DOHH2 (cell line): ENCODE results near the gene GSG1L.

Source experiments
- CTCF ChIP-seq: fragments of 200-600 bp; sonication (generic); IDR thresholded peaks from one replicate; pipeline ENCODE4 v1.5.1; 2014; ENCODE audit warnings: antibody characterized with exemption, mild to moderate bottlenecking, low read depth, low read length; ENCODE audit not compliant: poor library complexity, severe bottlenecking
- EZH2phosphoT487 ChIP-seq: fragments of 200-600 bp; sonication (generic); IDR thresholded peaks from 2 replicates; pipeline ENCODE4 v1.6.1; 2017; ENCODE audit warnings: borderline replicate concordance, mild to moderate bottlenecking, antibody characterized with exemption, low read length, moderate library complexity, mixed read lengths

- no peak for TF ChIP-seq CTCF
- no peak for TF ChIP-seq EZH2phosphoT487
Measured at GRCh38 chr16:27925612-27926011, 137.9 kb downstream of the GSG1L start.
